SK-N-MC (cell line): ENCODE measurements around the gene POLR3E.
"Not testable (repeated sequence)": the region's sequence is repeated elsewhere in the genome, so short reads cannot be mapped to it uniquely, and the experiment has no call there.

ENCODE experiments used
- DNase-seq: peaks from one replicate; pipeline ENCODE4 v3.0.0-alpha.2; 2011; ENCODE audit warnings: low read depth, low spot score
- H3K27ac ChIP-seq: fragments of 200-600 bp; sonication (generic); 2 replicates; pipeline ENCODE4 v1.5.1; 2016; ENCODE audit warnings: mixed run types
- H3K36me3 ChIP-seq: fragments of 200-600 bp; sonication (generic); 2 replicates; pipeline ENCODE4 v1.6.1; 2017; ENCODE audit warnings: antibody characterized with exemption, low read length, mixed read lengths; ENCODE audit not compliant: insufficient read depth
- H3K4me3 ChIP-seq: fragments of 200-600 bp; sonication (generic); 2 replicates; pipeline ENCODE4 v1.5.1; 2016
- H3K9ac ChIP-seq: fragments of 200-600 bp; sonication (generic); 2 replicates; pipeline ENCODE4 v1.8.0; 2017; ENCODE audit warnings: mixed run types, mixed read lengths; ENCODE audit not compliant: insufficient read length
- H3K9me3 ChIP-seq: fragments of 200-600 bp; sonication (generic); 2 replicates; pipeline ENCODE4 v1.6.1; 2017; ENCODE audit warnings: low read depth, mild to moderate bottlenecking, antibody characterized with exemption, low read length, moderate library complexity, mixed read lengths
- EZH2 ChIP-seq: fragments of 200-600 bp; sonication (generic); IDR thresholded peaks from one replicate; pipeline ENCODE4 v1.6.1; 2017; ENCODE audit warnings: antibody characterized with exemption
- FOXP2 ChIP-seq: optimal IDR thresholded peaks from 2 replicates; pipeline ENCODE3; 2011; ENCODE audit warnings: mild to moderate bottlenecking, moderate library complexity; ENCODE audit not compliant: insufficient read depth; ENCODE audit errors: extremely low read length, control extremely low read depth
- POLR2AphosphoS5 ChIP-seq: IDR thresholded peaks from 2 replicates; pipeline ENCODE4 v1.6.1; 2012; ENCODE audit warnings: mild to moderate bottlenecking, low read depth, low read length, borderline replicate concordance

The POLR3E gene

DNA sequence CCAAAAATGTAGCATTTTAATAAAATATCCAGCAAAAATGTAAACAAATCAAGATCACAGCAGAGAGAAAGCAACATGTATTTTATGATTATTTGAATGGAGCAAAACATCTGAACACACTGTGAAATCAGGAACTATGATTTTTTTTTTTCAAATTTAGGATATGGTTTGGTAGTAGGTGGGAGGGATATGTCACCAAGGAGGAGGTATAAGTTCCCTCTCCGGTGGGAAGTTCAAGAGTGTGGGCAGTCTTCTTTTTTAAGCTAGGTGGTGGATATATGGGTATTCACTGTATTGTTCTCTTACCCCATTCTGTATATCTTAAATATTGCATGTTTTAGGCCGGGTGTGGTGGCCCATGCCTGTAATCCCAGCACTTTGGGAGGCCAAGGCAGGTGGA lies 67.0 kb downstream of the POLR3E start:
- no peak overlapping the region for H3K4me3 ChIP-seq
- no peak overlapping the region for H3K9ac ChIP-seq
- H3K9me3 ChIP-seq, result no peaks in the 10 kb centered on the region
- DNase-seq, result no peak
- peaks cover 27% of the 10 kb centered on the region for H3K36me3 ChIP-seq
- no peak overlapping the region for H3K27ac ChIP-seq
- TF ChIP-seq POLR2AphosphoS5 (no peak), EZH2 (no peak), FOXP2 (no peak)

DNA sequence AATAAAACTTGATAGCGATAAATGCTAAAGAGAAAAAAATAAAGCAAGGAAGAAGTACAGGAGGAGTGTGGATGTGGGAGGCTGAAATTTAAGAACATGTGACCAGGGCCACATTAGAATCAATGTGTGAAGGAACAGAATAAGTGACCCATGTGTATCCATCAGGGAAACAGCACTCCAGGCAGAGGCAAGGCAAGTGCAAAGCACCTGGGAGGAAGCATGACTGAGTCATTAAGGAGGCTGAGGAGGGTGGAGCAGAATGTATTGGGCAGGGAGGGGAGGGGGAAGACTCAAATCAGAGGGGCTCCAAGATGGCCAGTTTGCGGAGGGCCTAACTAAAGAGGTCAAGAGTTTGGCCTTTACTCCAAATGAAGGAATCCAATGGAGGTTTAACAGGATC lies 69.2 kb downstream of the POLR3E start:
- H3K4me3 ChIP-seq, result no peak overlapping the region
- no peaks in the 10 kb centered on the region for H3K9me3 ChIP-seq
- DNase-seq, result no peak
- no peak overlapping the region for H3K9ac ChIP-seq
- H3K27ac ChIP-seq, result no peak overlapping the region
- peaks cover 27% of the 10 kb centered on the region for H3K36me3 ChIP-seq
- TF ChIP-seq FOXP2 (no peak), EZH2 (no peak), POLR2AphosphoS5 (no peak)

- no peak for DNase-seq
- H3K27ac ChIP-seq, result no peak overlapping the region
- H3K36me3 ChIP-seq, result peaks cover 27% of the 10 kb centered on the region
- H3K4me3 ChIP-seq, result no peak overlapping the region
- H3K9ac ChIP-seq, result no peak overlapping the region
- H3K9me3 ChIP-seq, result no peaks in the 10 kb centered on the region
- TF ChIP-seq FOXP2 (no peak), POLR2AphosphoS5 (no peak), EZH2 (no peak)
Measured at GRCh38 chr16:22366889-22367288, 69.7 kb downstream of the POLR3E start.

DNA sequence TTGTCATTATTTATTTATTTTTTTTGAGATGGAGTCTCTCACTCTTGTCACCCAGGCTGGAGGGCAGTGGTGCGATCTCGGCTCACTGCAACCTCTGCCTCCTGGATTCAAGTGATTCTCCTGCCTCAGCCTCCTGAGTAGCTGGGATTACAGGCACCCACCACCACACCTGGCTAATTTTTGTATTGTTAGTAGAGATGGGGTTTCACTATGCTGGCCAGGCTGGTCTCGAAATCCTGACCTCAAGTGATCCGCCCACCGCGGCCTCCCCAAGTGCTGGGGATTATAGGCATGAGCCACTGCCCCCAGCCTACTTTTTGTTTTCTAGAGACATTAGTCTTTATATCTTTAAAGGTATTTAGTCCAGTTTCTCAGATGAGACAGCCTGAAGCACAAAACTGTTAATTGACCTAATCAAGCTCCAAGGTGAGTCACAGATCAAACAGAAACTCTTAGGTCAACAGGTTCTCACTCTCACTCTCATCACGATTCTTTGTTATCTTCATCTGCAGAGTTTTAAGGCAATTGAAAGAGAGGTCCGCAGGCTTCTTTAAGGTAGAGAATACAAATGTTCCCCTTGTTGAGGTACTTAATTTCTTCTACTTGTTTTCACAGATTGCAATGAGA lies 71.1 kb downstream of the POLR3E start:
- not testable (repeated sequence) for H3K9ac ChIP-seq, DNase-seq, H3K9me3 ChIP-seq, H3K27ac ChIP-seq, H3K4me3 ChIP-seq
- peaks cover 16% of the 10 kb centered on the region for H3K36me3 ChIP-seq

- Histone ChIP-seq H3K9me3 (no peaks in the 10 kb centered on the region), H3K27ac (peak overlapping the region; percentile 57), H3K9ac (no peak overlapping the region), H3K4me3 (peak overlapping the region; percentile 17; the same call in 1 of the 2 replicates), H3K36me3 (peaks cover 6% of the 10 kb centered on the region)
- no peak for DNase-seq
- no peak for TF ChIP-seq FOXP2
- no peak for TF ChIP-seq POLR2AphosphoS5
- no peak for TF ChIP-seq EZH2
Measured at GRCh38 chr16:22369221-22369811, 72.1 kb downstream of the POLR3E start.

DNA sequence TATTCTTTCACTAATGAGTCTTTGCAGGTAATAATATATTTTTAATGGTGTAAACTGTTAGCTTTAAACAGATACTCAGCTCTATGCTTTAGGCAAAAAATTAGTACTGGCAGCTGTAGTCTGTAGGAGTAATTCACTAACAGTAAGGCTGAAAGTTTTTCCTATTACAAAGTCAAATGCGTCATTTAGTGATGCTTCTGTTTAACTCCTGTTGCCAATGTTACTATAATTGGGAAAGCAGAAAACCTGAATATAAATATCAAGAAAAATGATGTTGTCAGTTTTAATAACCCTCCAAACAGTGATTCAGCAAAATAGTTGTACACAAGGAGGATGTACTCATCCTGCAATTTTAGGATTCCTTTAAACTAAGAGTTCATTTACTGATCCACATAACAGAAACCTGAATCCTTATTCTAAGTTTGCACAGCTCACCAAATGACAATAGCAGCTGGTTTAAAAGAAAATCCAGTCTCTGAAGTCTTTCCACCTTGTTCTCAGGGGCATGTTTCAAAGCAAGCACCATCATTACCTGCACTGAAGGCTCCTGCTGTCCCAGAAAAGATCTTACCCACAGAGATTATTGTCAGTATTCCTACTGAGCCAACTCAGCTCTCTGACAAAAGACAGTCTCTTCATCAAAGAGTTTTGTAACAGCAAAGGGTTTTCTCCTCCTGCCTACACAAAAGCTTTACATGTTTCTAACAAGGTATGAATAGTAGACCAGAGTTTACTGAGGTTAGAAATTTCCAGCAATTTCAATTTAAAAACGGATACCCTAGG lies 73.0 kb downstream of the POLR3E start:
- DNase-seq, result no peak
- TF ChIP-seq FOXP2 (no peak), EZH2 (no peak), POLR2AphosphoS5 (no peak)
- H3K27ac ChIP-seq, result peak overlapping the region; percentile 74
- H3K9me3 ChIP-seq, result no peaks in the 10 kb centered on the region
- peak overlapping the region; percentile 17; the same call in 1 of the 2 replicates for H3K4me3 ChIP-seq
- no peak overlapping the region for H3K9ac ChIP-seq
- H3K36me3 ChIP-seq, result no peaks in the 10 kb centered on the region

- H3K9me3 ChIP-seq, result no peaks in the 10 kb centered on the region
- no peak overlapping the region for H3K27ac ChIP-seq
- no peaks in the 10 kb centered on the region for H3K36me3 ChIP-seq
- peak overlapping the region; percentile 86 for H3K9ac ChIP-seq
- no peak for DNase-seq
- TF ChIP-seq POLR2AphosphoS5 (no peak), FOXP2 (no peak), EZH2 (no peak)
- H3K4me3 ChIP-seq, result peak overlapping the region; percentile 90
Measured at GRCh38 chr16:22372882-22373661, 75.9 kb downstream of the POLR3E start.
